Ovary (tissue), 3 donors: Measurements from ENCODE around the gene KRTAP5-6.

Source experiments
- EP300 ChIP-seq: sonication (generic); formaldehyde crosslinking; IDR thresholded peaks from one replicate; pipeline ENCODE4 v1.6.1; 2017; ENCODE audit warnings: antibody characterized with exemption
- POLR2A ChIP-seq: fragments of 450-650 bp; IDR thresholded peaks from one replicate; pipeline ENCODE4 v1.6.1; 2017; ENCODE audit warnings: antibody characterized with exemption, mild to moderate bottlenecking, moderate library complexity
- TF ChIP-seq, protein P1 (sequence below), 3 donors: fragments of 450-650 bp in 2 of 3; fragments of 200-600 bp in 1 of 3; IDR thresholded peaks; one replicate each; pipeline versions ENCODE4 v1.5.1 to v1.8.0; 2016 to 2022; ENCODE audit warnings: antibody characterized with exemption in 3 of 3, mild to moderate bottlenecking in 1 of 3
- donor health status: DM: no; HTN: no; CAD: no.

DNA sequence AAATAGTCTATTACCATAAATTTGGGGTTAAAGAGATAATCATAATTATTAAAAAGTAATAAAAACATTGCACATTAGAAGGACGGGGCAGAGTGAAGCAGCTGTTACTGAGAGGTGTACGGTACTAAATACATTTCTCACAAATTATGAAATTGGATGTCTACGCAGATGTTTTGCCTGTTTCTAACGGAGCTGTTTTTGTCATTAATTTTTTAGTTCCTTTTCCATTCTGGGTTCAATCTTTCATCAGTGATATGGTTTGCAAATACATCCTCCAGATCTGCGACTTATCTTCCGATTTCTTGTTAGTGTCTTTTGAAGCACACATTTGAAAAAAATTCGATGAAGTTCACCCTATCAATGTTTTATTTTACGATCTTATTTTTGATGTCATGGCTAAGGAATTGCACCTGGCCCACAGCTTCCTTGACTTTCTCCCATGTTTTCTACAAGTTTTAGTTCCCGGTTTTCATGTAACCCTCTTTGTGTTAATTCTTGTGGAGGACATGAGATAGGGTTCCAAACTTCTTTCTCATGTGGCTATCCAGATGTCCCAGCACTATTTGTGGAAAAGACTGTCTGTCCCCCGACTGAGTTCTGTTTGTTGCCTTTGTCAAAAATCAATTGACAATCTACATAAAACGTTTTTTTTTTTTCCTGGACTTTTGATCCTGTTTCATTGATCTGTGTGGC lies 21.3 kb upstream of the KRTAP5-6 start:
- TF ChIP-seq POLR2A, result no peak
- TF ChIP-seq, protein P1, sequence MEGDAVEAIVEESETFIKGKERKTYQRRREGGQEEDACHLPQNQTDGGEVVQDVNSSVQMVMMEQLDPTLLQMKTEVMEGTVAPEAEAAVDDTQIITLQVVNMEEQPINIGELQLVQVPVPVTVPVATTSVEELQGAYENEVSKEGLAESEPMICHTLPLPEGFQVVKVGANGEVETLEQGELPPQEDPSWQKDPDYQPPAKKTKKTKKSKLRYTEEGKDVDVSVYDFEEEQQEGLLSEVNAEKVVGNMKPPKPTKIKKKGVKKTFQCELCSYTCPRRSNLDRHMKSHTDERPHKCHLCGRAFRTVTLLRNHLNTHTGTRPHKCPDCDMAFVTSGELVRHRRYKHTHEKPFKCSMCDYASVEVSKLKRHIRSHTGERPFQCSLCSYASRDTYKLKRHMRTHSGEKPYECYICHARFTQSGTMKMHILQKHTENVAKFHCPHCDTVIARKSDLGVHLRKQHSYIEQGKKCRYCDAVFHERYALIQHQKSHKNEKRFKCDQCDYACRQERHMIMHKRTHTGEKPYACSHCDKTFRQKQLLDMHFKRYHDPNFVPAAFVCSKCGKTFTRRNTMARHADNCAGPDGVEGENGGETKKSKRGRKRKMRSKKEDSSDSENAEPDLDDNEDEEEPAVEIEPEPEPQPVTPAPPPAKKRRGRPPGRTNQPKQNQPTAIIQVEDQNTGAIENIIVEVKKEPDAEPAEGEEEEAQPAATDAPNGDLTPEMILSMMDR (IDR thresholded peaks at IDR 0.05), result no peak
- no peak for TF ChIP-seq EP300
